Measurements from ENCODE around the gene FMN1.

The FMN1 gene

GRCh38 chr15:33057845-33058244 is 136.7 kb downstream of the FMN1 start:
- H3K4me3 ChIP-seq (ENCODE audit: low read depth, low read length) = no peak overlapping the region
- H3K27me3 ChIP-seq (replicated peaks) = no peaks in the 10 kb centered on the region
- H3K36me3 ChIP-seq (replicated peaks) = no peaks in the 10 kb centered on the region
- in situ Hi-C loops (cut with HindIII; ENCODE audit: low pct_ligation_motif_present, low sequenced_read_pairs) = no loop called here
- DNase-seq = no peak
- H3K27ac ChIP-seq = no peak overlapping the region
- no peak for TF ChIP-seq CTCF (IDR thresholded peaks at IDR 0.05; ENCODE audit: low read depth, low read length, missing control alignments)

- DNase-seq = no peak
- TF ChIP-seq CTCF (IDR thresholded peaks at IDR 0.05; ENCODE audit: low read depth, low read length, missing control alignments) = no peak
- H3K27ac ChIP-seq = no peak overlapping the region
- H3K4me3 ChIP-seq (ENCODE audit: low read depth, low read length) = no peak overlapping the region
- in situ Hi-C loops (cut with HindIII; ENCODE audit: low pct_ligation_motif_present, low sequenced_read_pairs) = no loop called here
- H3K36me3 ChIP-seq (replicated peaks) = no peaks in the 10 kb centered on the region
- H3K27me3 ChIP-seq (replicated peaks) = no peaks in the 10 kb centered on the region
Measured at GRCh38 chr15:33055962-33056361, 138.6 kb downstream of the FMN1 start.

GRCh38 chr15:33051528-33051927 is 143.0 kb downstream of the FMN1 start:
- TF ChIP-seq CTCF (IDR thresholded peaks at IDR 0.05; ENCODE audit: low read depth, low read length, missing control alignments) = no peak
- no peak overlapping the region for H3K4me3 ChIP-seq (ENCODE audit: low read depth, low read length)
- H3K27me3 ChIP-seq (replicated peaks) = no peaks in the 10 kb centered on the region
- DNase-seq = no peak
- no peaks in the 10 kb centered on the region for H3K36me3 ChIP-seq (replicated peaks)
- no peak overlapping the region for H3K27ac ChIP-seq
- in situ Hi-C loops (cut with HindIII; ENCODE audit: low pct_ligation_motif_present, low sequenced_read_pairs) = no loop called here

GRCh38 chr15:33048255-33048654 is 146.3 kb downstream of the FMN1 start:
- no peak for TF ChIP-seq CTCF (IDR thresholded peaks at IDR 0.05; ENCODE audit: low read depth, low read length, missing control alignments)
- DNase-seq = no peak
- Histone ChIP-seq H3K36me3 (replicated peaks) (no peaks in the 10 kb centered on the region), H3K27me3 (replicated peaks) (no peaks in the 10 kb centered on the region), H3K4me3 (ENCODE audit: low read depth, low read length) (no peak overlapping the region), H3K27ac (no peak overlapping the region)
- in situ Hi-C loops (cut with HindIII; ENCODE audit: low pct_ligation_motif_present, low sequenced_read_pairs) = no loop called here

GRCh38 chr15:33047077-33047476 is 147.4 kb downstream of the FMN1 start:
- no peak overlapping the region for H3K27ac ChIP-seq
- in situ Hi-C loops (cut with HindIII; ENCODE audit: low pct_ligation_motif_present, low sequenced_read_pairs) = no loop called here
- no peaks in the 10 kb centered on the region for H3K27me3 ChIP-seq (replicated peaks)
- no peaks in the 10 kb centered on the region for H3K36me3 ChIP-seq (replicated peaks)
- H3K4me3 ChIP-seq (ENCODE audit: low read depth, low read length) = no peak overlapping the region
- DNase-seq = no peak
- no peak for TF ChIP-seq CTCF (IDR thresholded peaks at IDR 0.05; ENCODE audit: low read depth, low read length, missing control alignments)

- no peak for TF ChIP-seq CTCF (IDR thresholded peaks at IDR 0.05; ENCODE audit: low read depth, low read length, missing control alignments)
- no peak for DNase-seq
- in situ Hi-C loops (cut with HindIII; ENCODE audit: low pct_ligation_motif_present, low sequenced_read_pairs) = no loop called here
- Histone ChIP-seq H3K27me3 (replicated peaks) (no peaks in the 10 kb centered on the region), H3K4me3 (ENCODE audit: low read depth, low read length) (no peak overlapping the region), H3K36me3 (replicated peaks) (no peaks in the 10 kb centered on the region), H3K27ac (no peak overlapping the region)
Measured at GRCh38 chr15:33046329-33046728, 148.2 kb downstream of the FMN1 start.

Measured in brain microvascular endothelial cell (primary cell).